Measurements from ENCODE around the gene LRRC4B. TPM values are rescaled to one million over a fixed set of nuclear protein-coding genes. Genes with fewer than 3 reads are reported as not detected.

LRRC4B gene
- total RNA-seq, 4 donors from 2014 or later, result 0.24 to 1.0 (median 0.81) TPM

- Histone ChIP-seq H3K4me1 (peaks cover 16% of the 10 kb centered on the region), H3K4me3 (no peak overlapping the region), H3K9me3 (no peaks in the 10 kb centered on the region), H3K27me3 (no peaks in the 10 kb centered on the region), H3K36me3 (no peaks in the 10 kb centered on the region), H3K27ac (no peak overlapping the region)
- TF ChIP-seq EP300 (IDR thresholded peaks at IDR 0.05) (no peak), POLR2AphosphoS5 (IDR thresholded peaks at IDR 0.05) (no peak), CTCF (IDR thresholded peaks at IDR 0.05) (no peak), POLR2A (IDR thresholded peaks at IDR 0.05) (no peak)
- DNase-seq (ENCODE audit: low spot score in 2 of 2), result peak in 1 of 2 donors; percentile 75
- WGBS, result 38% methylated on average over 35 of the region's 38 CpGs
Measured at GRCh38 chr19:50514346-50515167, 53.7 kb downstream of the LRRC4B start.

GRCh38 chr19:50513746-50514345 is 54.4 kb downstream of the LRRC4B start, which contains the start of gene ASPDH:
TSS of gene ASPDH (minus strand) at chr19:50513913. CDS start at chr19:50513823, 90 bp downstream.
- Histone ChIP-seq H3K27ac (no peak within 1 kb of the TSS), H3K36me3 (no peaks in the 10 kb centered on the region), H3K9me3 (no peaks in the 10 kb centered on the region), H3K4me1 (peaks cover 19% of the 10 kb centered on the region), H3K27me3 (no peaks in the 10 kb centered on the region), H3K4me3 (no peak within 1 kb of the TSS)
- peak in 1 of 2 donors; percentile 73 for DNase-seq (ENCODE audit: low spot score in 2 of 2)
- WGBS, result 39% methylated on average over 9 of the region's 22 CpGs
- no peak for TF ChIP-seq POLR2A (IDR thresholded peaks at IDR 0.05)
- TF ChIP-seq EP300 (IDR thresholded peaks at IDR 0.05), result no peak
- no peak for TF ChIP-seq POLR2AphosphoS5 (IDR thresholded peaks at IDR 0.05)
- no peak for TF ChIP-seq CTCF (IDR thresholded peaks at IDR 0.05)

- no peak overlapping the region for H3K27ac ChIP-seq
- peak in 1 of 2 donors; percentile 31 for DNase-seq (ENCODE audit: low spot score in 2 of 2)
- no peaks in the 10 kb centered on the region for H3K36me3 ChIP-seq
- no peaks in the 10 kb centered on the region for H3K9me3 ChIP-seq
- peaks cover 19% of the 10 kb centered on the region for H3K4me1 ChIP-seq
- no peaks in the 10 kb centered on the region for H3K27me3 ChIP-seq
- no peak overlapping the region for H3K4me3 ChIP-seq
- TF ChIP-seq CTCF (IDR thresholded peaks at IDR 0.05), result no peak
- no peak for TF ChIP-seq POLR2A (IDR thresholded peaks at IDR 0.05)
- TF ChIP-seq EP300 (IDR thresholded peaks at IDR 0.05), result no peak
- no peak for TF ChIP-seq POLR2AphosphoS5 (IDR thresholded peaks at IDR 0.05)
- 44% methylated on average over 12 of the region's 12 CpGs for WGBS
Measured at GRCh38 chr19:50512999-50513745, 55.1 kb downstream of the LRRC4B start.

GRCh38 chr19:50512112-50512998 is 55.9 kb downstream of the LRRC4B start:
- DNase-seq (ENCODE audit: low spot score in 2 of 2), result peak; percentile 73 to 77
- TF ChIP-seq CTCF (IDR thresholded peaks at IDR 0.05) (no peak), EP300 (IDR thresholded peaks at IDR 0.05) (no peak), POLR2AphosphoS5 (IDR thresholded peaks at IDR 0.05) (no peak), POLR2A (IDR thresholded peaks at IDR 0.05) (no peak)

More at GRCh38 chr19:50512112-50512998, 55.9 kb downstream of the LRRC4B start:
- no peaks in the 10 kb centered on the region for H3K36me3 ChIP-seq
- H3K27ac ChIP-seq, result no peak overlapping the region
- H3K27me3 ChIP-seq, result no peaks in the 10 kb centered on the region
- WGBS, result 83% methylated on average over 11 of the region's 36 CpGs
- peak overlapping the region; percentile 64 for H3K4me3 ChIP-seq
- no peaks in the 10 kb centered on the region for H3K9me3 ChIP-seq
- H3K4me1 ChIP-seq, result peaks cover 19% of the 10 kb centered on the region
